NCI-H1694 (cell line): ENCODE data around the gene NPR1.
"Not testable (repeated sequence)": the region's sequence is repeated elsewhere in the genome, so short reads cannot be mapped to it uniquely, and the experiment has no call there.

Experiments
- DNase-seq: peaks from one replicate; lab custom pipeline; 2025; lab: John Stamatoyannopoulos, UW

NPR1 gene

DNA sequence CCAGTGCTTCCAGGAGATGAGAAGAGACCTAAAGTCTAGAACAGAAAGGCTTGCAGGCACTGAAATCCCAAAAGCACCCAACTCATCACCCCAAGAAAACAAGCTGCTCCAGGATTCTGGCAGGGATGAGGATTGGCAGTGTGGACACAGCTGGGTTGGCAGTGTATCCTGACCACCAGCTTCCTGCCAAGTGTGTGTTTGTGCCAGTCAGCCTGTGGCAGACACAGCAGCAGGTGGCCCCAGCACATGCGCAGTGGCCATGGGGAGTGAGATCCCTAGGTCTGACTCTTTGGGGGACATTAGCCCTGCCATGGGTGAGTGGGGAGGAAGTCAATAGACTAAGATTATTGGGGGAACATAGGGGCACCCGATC is 28.6 kb upstream of the NPR1 start:
- DNase-seq, result no peak

DNA sequence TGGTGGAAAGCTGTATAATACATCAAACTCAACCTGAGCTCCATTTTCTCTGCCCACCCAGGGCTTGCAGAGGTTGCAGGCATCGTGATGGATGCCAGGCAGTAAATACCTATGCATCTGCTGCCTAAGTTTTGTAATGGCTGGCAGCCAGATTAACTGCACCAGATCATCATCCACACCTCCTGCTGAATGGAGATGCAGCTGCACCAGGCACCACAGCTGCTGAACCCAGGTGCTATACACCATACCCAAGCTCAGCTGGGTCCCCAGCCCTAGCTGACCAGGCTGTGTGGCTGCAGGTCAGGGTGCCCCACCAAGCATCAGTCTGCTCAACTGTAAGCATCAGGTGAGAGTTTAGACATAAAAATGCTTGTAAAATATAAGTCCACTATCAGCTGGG is 26.7 kb upstream of the NPR1 start:
- no peak for DNase-seq

DNA sequence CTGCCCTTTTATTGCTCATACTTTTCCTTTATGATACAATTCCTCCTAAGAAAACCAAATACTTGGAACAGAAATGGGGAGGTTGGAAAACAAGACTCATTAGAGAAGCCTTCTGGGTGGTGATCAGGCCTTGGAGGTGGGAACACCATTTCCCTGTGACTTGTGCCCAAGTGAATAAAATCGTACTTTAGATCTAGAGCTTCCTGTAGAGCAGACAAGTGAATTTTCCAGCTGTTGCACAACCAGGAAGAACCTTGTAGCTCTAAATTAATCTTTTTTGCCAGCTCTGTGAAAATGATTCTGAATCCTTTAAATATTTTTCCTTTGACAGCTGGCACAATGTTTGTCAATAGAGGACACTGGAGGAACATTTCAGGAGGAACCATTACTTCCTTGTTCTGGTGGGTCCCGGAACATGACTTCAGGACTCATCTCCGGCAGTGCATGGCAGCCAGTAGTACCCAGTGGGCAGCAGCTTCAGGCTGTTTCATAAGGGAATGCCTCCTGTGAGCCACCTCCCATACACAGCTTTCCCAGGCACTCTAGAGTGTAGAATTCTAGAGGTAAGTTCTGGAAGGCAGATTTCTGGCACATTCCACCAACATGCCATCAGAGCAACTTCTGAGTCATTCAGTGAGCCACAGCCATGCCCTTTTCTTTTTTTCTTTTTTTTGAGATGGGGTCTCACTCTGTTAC is 25.5 kb upstream of the NPR1 start:
- no peak for DNase-seq

DNA sequence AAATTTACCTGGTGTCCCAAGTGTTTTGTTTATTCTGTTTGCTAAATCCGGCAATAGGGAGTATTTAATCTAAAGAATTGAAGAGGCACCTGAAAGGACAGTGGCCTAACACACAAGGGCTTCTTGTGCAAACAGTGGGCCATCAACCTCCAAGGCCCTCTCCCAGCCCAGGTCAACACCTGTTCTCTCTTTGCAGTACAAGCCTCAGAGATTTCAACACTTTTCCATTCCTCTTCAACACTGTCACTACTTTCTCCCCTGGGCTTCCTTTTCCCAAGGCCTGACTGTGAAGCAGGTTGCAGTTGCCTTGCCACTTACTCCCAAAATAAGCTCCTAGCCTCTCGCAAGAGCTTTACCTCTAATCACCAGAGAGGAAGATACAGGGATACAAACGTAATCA is 23.2 kb upstream of the NPR1 start:
- no peak for DNase-seq

DNA sequence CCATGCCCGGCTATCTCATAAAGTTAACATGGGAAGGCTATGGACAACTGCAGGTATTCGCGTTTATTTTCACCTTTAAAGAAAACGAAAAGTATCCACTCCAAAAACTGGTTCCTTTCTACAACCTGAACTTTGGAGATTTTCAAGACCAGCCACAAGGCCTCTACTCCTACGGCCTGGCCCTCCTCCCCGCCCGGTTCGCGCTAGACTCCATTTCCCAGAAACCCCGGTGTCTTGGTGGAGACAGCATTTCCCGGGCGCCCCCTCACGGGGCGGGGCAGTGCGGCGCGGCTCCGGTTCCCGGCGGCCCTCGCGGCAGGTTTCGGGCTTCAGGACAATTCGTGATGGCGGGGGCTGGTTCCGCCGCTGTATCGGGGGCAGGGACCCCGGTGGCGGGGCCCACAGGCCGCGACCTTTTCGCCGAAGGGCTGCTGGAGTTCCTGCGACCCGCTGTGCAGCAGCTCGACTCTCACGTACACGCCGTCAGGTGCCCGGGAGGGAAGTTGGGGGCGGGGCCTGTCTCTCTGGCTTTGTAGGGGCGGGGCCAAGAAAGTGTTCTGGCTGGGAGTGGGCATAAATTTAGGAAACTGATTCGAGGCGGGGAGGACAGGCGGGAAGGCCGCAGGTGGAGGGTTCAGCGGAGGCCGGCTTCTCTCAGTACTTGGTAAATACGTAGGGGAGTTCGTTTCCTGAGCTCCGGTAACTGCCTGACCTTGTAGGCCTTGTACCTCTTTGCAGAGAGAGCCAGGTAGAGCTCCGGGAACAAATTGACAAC is 19.9 kb upstream of the NPR1 start, which contains the start of gene SNAPIN:
SNAPIN (plus strand) TSS at position 304 of the 775 bp plus-strand sequence; CDS start at position 345, 41 bp downstream.
- DNase-seq, result peak; percentile 76

DNA sequence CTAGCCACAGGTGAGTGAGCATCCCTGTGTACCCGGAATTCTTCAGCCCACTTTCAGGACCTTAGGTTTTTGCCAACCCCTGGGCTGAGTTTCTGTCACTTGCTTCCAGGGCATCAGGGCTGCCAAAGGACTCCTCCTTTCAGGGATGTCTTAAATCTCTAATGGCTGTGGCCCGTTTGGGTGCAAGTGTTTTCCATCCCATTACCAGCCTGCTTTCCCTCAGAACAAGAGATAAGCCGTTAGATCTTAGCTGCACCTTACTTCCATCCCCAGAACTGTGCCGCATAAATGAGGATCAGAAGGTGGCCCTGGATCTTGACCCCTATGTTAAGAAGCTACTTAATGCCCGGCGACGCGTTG is 19.3 kb upstream of the NPR1 start:
- no peak for DNase-seq

DNA sequence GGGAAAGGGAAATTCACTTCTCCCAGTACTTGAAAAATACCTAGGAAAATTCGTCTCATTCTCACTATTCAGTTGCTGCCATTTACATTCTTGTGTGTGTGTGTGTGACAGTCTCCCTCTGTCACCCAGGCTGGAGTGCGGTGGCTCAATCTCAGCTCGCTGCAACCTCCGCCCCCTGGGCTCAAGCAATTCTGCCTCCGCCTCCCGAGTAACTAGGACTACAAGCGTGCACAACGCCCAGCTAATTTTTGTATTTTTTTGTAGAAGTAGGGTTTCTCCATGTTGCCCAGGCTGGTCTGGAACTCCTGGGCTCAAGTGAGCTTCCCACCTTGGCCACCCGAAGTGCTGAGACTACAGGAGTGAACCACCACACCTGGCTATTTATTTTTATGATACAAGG is 18.8 kb upstream of the NPR1 start:
- DNase-seq, result no peak

DNA sequence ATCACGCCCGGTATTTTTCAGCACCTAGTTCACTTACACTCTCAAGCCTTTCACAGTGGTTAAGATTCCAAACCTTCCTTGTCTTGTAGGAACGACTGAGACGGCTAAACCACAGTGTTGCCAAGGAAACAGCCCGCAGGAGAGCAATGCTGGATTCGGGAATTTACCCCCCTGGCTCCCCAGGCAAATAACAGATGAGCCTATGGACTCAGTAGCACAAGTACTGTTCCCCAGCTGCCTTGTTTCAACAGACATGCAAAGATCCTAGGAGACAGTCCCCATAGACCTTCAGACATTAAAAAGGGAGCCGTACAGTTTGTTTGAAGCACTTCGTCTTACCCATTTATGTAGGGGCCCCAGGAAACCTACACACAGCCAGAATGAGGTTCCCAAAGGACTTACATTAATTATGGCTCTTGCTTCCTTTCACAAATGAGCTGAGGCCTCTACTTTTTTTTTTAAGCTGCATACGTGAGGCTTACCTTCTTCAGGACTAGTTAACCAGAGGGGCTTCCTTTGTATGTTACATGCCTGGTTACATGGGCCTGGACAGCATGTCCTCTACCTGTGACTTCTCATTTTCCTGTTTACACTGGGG is 17.3 kb upstream of the NPR1 start:
- no peak for DNase-seq

DNA sequence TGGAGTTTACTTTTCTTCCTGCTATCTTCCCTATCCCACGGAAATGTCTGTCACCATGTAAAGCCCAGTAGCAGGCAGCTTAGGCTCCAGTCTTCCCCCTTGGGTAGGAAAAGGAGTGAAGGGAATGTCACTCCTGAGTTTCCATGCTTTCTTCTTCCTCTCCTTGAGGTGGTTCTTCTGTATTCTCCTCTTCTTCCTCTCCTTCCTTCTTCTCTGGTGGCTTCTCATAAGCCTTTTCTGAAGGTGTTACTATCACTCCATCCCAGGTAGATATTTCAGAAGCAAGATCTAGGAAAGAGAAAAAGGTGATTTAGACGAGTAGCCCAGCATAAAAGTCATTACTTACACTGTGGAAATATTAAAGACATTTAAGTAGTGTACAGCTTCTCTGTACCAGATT is 16.2 kb upstream of the NPR1 start:
- DNase-seq, result no peak

DNA sequence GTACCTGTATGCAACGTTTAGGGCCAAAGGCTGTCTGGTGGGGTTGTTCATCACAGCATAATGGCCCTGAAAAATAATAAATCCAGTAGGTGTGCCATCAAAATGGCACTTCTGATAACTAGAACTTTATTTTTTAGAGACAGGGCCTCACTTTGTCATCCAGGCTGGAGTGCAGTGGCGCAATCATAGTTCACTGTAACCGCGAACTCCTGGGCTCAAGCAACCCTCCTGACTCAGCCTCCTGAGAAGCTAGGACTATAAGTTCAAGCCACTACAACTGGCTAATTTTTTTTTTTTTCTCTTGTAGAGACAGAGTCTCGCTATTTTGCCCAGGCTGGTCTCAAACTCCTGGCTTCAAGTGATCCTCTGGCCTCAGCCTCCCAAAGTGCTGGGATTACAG is 15.3 kb upstream of the NPR1 start:
- no peak for DNase-seq

DNA sequence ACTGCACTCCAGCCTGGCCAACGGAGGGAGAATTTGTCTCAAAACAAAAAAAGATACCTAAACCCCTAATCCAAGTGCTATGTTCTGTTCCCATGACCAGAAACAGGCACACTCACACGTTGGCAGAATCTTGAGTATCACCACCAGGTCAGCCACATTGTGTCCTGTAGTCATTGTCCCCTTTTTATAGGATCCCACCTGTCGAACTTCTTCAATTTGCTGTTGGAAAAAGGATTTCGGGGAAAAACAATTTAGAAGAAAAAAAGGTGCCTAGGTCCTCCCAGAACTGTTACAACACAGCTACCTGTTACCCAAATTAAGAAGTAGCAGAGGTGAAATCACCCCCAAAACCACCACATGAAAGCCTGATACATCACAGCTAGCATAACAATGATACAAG is 11.0 kb upstream of the NPR1 start:
- no peak for DNase-seq

DNA sequence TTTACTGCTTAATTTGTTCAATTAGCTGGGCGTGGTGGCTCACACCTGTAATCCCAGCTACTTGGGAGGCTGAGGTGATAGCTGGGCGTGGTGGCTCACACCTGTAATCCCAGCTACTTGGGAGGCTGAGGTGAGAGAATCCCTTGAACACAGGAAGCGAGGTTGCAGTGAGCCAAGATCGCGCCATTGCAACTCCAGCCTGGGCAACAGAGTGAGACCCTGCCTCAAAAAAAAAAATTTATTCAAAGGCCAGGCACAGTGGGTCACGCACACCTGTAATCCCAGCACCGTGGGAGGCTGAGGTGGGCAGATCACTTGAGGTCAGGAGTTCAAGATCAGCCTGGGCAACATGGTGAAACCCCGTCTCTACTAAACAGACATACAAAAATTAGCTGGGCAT is 9.8 kb upstream of the NPR1 start:
- not testable (repeated sequence) for DNase-seq

DNA sequence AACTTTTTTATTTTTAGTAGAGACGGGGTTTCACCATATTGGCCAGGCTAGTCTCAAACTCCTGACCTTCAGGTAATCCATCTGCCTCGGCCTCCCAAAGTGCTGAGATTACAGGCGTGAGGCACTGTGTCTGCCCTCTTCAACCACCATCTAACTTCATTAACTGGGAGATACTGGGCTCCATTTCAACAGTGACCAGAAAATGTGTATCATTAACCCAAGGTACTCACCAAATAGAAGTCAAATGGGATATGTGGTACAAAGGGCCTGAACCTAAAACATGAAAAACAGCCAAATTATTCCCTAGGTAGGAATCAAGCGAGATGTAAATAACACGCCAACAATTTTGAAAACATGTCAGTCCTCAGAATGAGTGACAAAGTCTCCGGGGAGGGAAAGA is 8.9 kb upstream of the NPR1 start:
- no peak for DNase-seq

DNA sequence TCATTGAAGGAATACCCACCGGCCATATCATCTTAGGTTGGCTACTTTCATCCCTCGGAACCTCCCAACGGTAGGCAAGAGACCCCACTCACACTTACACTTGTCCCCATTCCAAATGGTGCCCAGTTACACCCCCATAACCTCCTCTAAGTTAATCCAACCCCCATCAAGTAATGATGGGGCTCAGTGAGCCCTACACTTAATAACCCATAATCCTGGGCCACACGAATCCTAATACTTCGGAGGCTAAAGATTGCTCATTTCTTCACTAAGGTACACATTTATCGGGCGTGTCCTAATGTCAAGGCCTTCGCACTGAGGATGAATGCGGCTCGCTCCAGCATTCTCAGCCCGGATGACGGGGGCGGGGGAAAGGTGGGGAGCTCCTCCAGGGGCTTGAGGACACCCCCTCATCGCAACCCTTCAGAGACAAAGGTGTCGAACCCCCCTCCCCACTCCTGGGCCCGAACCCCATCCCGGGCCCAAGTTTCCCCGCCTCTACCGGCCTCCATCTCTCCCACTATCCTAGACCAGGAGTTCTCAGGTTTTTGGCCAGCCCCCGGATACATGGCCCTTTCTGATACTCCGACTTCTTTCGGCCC is 8.1 kb upstream of the NPR1 start:
- DNase-seq, result no peak

DNA sequence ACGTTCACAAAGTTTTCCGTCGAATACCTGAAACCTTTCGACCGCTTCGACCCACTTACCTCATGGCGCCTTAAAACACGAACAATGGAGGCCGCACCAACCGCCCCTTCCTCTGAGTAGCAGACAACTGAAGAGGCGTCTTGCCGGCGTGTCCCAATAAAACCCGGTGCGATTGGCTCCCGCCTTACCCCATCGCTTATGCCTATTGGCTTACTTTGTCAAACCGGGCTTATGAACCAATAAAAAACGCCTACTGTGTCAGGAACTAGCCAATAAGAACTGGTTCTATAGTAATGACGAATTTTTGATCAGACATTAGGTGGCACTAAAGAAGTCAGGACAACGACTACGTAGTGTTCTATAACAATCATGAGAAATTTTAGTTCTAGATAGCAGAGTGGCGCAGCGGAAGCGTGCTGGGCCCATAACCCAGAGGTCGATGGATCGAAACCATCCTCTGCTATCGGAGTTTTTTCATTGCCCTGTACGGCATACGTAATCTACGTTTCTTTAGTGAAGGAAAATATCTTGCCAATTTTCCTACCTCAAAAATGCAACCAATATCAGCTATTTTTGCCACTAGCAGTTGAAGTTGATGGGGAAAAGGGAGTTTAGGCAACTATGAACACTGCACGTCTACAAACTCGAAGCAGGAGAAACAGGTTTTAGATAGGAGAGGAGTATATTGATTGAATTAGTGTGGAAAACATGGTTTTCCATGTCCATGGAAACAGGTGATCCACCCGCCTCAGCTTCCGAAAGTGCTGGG is 7.4 kb upstream of the NPR1 start, which contains the start of gene ILF2:
ILF2 (minus strand) TSS at position 135 of the 769 bp plus-strand sequence; CDS start at position 64, 71 bp downstream.
- DNase-seq, result peak; percentile 100

DNA sequence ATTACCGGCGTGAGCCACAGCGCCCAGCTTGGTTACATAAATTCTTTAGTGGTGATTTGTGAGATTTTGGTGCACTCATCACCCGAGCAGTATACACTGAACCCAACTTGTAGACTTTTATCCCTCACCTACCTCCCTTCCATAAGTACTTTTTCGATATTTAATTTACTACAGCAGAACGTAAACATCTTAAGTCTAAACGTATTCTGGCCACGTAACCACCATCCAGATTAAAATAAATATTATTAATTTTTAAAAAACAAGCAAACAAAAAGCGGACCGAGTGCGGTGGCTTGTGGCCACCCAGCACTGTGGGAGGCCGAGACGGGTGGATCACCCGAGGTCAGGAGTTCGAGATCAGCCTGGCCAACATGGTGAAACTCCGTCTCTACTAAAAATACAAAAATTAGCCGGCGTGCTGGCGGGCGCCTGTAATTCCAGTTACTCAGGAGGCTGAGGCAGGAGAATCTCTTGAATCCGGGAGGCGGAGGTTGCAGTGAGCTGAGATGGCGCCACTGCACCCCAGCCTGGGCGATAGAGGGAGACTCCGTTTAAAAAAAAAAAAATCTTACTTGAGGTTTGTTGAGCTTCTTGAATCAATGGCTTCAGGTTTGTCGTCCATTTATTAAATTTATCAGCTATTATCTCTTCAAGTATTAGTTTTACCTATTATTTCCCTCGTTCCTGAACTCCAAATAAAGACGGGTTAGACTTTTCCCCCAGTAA is 6.7 kb upstream of the NPR1 start:
- peak; percentile 73 for DNase-seq

DNA sequence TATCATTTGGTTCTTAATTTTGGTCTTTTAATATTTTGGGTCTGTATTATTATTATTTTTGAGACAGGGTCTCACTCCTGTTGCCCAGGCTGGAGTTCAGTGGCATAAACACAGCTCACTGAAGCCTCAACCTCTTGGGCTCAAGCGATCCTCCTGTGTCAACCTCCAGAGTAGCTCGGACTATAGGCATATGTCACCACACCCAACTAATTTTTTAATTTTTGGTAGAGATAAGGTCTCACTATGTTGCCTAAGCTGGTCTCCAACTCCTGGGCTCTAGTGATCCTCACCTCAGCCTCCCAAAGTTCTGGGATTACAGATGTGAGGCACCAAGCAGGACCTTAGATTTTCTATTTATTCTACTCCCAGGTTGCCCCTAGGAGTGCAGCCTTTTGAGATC is 5.0 kb upstream of the NPR1 start:
- no peak for DNase-seq

DNA sequence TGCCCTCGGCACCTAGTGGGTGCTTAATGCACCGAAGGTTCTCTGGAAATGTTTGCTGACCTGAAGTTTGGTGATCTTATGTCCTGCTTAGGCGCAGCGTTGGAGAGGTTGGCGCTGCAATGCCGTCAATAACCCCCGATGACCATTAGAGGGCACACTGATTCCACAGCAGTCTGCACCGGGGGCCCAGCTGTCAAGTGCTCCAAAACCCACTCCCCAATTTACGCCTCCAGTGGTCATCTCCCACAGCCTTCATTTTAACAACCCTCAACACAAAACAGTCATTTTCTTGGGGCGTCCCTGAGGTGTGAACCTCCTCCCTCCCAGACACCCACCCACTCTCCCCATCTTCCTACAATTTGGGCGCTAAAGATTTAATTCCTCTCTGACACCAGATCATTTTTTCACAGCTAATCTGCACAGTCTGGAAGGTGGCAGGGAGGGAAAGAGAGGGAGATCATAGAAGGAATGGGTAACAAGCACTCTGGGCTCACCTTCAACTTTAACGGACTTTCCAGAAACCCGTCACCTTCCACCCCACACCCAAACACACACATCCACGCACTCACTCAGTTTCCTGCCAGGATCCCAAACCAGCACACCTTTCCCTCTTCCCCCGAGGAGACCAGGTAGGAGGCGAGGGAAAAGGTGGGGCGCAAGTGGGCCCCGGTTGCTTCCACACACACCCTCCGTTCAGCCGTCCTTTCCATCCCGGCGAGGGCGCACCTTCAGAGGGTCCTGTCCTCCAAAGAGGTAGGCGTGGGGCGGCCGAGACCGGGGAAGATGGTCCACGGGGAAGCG is 570 bp upstream of the NPR1 start:
- peak; percentile 68 for DNase-seq

DNA sequence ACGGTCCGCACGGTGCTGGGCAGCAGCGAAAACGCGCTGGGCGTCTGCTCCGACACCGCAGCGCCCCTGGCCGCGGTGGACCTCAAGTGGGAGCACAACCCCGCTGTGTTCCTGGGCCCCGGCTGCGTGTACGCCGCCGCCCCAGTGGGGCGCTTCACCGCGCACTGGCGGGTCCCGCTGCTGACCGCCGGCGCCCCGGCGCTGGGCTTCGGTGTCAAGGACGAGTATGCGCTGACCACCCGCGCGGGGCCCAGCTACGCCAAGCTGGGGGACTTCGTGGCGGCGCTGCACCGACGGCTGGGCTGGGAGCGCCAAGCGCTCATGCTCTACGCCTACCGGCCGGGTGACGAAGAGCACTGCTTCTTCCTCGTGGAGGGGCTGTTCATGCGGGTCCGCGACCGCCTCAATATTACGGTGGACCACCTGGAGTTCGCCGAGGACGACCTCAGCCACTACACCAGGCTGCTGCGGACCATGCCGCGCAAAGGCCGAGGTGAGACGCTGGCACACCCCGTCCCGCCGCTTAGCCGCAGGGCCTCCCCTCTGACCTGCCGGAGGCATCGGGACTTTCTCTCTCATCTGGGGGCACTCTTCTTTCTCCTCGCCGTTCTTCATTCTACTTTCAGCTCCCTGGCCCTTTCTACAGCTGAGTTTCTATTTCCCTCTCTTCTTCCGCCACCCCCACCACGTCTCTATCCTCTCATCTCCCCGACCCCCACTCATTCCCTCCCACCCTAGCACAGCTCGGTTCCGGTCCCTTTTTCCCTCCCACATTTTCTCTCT is 1.0 kb downstream of the NPR1 start:
- DNase-seq, result no peak

DNA sequence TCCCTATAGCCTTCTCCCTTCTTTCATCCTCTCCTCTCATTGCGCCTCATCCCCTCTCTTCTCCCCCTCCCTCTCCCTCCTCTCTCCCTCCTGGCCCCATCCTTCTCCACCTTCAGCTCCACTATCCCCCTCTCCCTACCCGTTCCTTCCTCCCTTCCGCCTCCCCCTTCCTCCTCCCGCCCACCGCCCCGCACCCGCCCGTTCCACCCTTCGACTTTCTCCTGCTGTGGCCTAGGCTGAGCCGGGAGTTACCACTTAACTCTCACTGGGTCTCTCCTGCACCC is 1.6 kb downstream of the NPR1 start:
- no peak for DNase-seq
